GM21526 (cell line): ENCODE measurements around the gene PDE3B.
"Not testable (repeated sequence)": the region's sequence is repeated elsewhere in the genome, so short reads cannot be mapped to it uniquely, and the experiment has no call there.

Source experiments
- ATAC-seq: cut with Tn5 transposase; IDR thresholded peaks from one replicate; pipeline ENCODE4 v1.9.1; 2021; ENCODE audit warnings: moderate library complexity; ENCODE audit not compliant: unreplicated experiment, low FRiP score

Gene PDE3B

GRCh38 chr11:14638561-14638960 is 5.0 kb upstream of the PDE3B start:
- ATAC-seq = no peak

- ATAC-seq = no peak
Observed at GRCh38 chr11:14641801-14642200, 1.8 kb upstream of the PDE3B start.

GRCh38 chr11:14642453-14642852 is 1.2 kb upstream of the PDE3B start:
- ATAC-seq = no peak

GRCh38 chr11:14642873-14643696 is 519 bp upstream of the PDE3B start:
- no peak for ATAC-seq

GRCh38 chr11:14644226-14645014 is 816 bp downstream of the PDE3B start:
- ATAC-seq = peak; percentile 56

GRCh38 chr11:14645015-14645912 is 1.7 kb downstream of the PDE3B start:
- no peak for ATAC-seq

- ATAC-seq = no peak
Observed at GRCh38 chr11:14645985-14646900, 2.6 kb downstream of the PDE3B start.

- no peak for ATAC-seq
Observed at GRCh38 chr11:14650064-14650463, 6.5 kb downstream of the PDE3B start.

GRCh38 chr11:14653090-14653489 is 9.5 kb downstream of the PDE3B start:
- no peak for ATAC-seq

- no peak for ATAC-seq
Observed at GRCh38 chr11:14655435-14655834, 11.8 kb downstream of the PDE3B start.

GRCh38 chr11:14656536-14657457 is 13.2 kb downstream of the PDE3B start:
- no peak for ATAC-seq

GRCh38 chr11:14657841-14658240 is 14.2 kb downstream of the PDE3B start:
- ATAC-seq = no peak

- ATAC-seq = not testable (repeated sequence)
Observed at GRCh38 chr11:14664926-14665325, 21.3 kb downstream of the PDE3B start.

GRCh38 chr11:14667329-14667728 is 23.7 kb downstream of the PDE3B start:
- not testable (repeated sequence) for ATAC-seq

- ATAC-seq = no peak
Observed at GRCh38 chr11:14668731-14669301, 25.2 kb downstream of the PDE3B start.

- ATAC-seq = no peak
Observed at GRCh38 chr11:14669499-14669898, 25.9 kb downstream of the PDE3B start.

- no peak for ATAC-seq
Observed at GRCh38 chr11:14669958-14670357, 26.4 kb downstream of the PDE3B start.

GRCh38 chr11:14672635-14673034 is 29.0 kb downstream of the PDE3B start:
- no peak for ATAC-seq
